GM18858 (cell line): ENCODE results near the gene PLK3.

Experiments used
- ATAC-seq: cut with Tn5 transposase; IDR thresholded peaks from one replicate; pipeline ENCODE4 v1.9.1; 2021; ENCODE audit not compliant: unreplicated experiment

PLK3 gene

GRCh38 chr1:44853201-44853600 is 53.0 kb downstream of the PLK3 start:
- no peak for ATAC-seq

GRCh38 chr1:44854970-44855369 is 54.8 kb downstream of the PLK3 start:
- no peak for ATAC-seq
